ENCODE results near the gene FSTL4.
A peak's percentile ranks its signal among the peaks of the same experiment; 100 is the strongest.

Gene FSTL4

DNA sequence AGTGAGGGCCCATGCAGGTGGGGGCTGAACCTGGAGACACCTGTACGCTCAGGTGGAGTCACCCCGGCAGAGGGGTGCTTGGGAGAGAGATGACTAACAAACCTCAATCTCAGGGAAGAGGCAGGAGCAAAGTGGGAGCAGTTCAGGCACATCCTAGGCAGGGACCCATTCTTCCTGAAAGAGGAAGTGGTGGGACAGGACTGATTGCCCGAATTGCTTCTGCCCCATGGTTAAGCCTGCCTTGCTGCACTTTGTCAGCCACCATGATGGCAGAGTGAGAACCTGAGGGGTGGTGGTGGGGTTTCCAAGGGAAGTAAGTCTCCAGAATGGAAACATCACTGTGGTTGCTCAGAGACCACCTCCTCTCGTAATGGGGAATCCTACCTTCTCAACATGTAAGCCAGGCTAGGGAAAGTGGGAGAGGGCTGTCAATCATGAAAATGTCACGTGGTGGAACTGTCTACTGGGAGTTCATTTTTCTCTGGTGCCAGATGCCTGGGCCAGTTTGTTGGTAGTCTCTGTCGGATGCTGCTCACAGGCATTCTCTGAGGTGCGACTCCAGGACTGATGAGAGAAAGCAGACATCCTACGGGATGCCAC is 410.2 kb downstream of the FSTL4 start:
- no peak for DNase-seq

DNA sequence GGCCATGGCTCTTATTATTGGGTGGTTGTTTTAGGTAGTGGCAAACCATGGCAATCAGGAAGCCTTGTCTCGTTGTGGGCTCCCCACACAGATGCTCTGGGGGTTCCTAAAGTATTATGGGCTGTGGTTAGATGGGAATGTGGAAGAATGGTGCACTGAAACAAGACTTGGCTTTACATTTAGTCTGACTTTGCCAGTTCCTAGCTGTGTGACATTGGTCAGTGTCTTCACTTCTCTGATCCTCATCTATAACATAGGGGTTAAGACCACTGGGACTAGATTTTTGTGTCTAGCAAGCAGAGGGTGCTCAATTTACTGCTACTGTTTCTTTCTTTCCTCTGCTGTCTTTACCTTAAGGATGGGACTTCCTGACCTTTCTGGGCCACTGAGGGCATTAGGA is 411.0 kb downstream of the FSTL4 start:
- DNase-seq = no peak

DNA sequence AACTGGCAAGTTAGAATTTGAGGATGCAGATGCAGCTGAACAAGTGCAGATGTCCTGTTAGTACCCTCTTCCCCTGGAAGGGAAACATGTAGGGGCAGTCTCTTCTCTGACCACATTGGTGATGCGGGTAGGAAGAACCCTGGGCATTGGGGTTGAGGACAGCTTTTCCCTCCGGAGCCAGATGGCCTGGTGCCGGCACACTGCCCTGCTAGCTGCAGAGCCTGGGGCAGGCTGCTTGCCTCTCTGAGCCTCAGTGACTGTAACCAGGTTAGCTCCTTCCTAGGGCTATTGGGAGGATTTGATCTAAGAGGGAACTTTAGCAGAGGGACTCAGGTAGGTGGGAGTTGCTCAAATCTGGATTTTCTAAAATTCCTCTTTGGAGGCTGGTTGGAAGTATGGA is 412.1 kb downstream of the FSTL4 start:
- DNase-seq = no peak

DNA sequence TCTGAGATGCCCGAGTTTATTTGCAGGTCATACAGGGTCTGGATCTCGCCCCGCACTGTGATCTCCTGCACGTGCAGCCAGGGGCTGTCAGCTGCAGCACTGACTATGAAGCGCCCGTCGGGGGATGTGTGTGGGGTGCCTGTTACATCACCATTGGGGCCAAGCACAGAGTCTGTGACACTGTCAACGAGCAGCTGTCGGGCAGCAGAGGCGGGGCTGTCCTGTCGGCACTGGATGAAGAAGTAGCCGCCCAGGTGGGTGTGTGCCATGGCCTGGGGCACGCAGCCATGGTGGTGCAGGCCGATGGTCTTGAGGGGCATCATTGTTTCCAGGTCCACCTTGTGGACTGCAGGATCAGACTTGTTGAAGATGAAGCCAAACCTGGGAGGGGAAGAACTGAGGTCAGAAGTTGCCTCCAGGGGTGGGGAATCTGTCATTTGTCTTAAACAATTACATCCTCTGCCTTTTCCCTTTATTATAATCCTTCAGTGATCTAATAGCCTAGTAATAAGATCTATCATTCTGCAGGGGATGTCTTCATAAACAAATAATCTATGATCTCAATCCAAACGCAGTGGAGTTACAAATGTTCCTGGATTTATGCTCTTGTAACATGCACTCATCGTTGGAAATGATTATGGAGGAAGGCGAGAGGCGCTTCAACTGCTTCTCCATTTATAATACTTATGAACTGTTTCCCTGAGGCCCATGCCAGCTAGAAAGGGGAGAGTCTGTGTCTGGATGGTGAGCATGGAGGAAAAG is 412.7 kb downstream of the FSTL4 start:
- no peak for DNase-seq

DNA sequence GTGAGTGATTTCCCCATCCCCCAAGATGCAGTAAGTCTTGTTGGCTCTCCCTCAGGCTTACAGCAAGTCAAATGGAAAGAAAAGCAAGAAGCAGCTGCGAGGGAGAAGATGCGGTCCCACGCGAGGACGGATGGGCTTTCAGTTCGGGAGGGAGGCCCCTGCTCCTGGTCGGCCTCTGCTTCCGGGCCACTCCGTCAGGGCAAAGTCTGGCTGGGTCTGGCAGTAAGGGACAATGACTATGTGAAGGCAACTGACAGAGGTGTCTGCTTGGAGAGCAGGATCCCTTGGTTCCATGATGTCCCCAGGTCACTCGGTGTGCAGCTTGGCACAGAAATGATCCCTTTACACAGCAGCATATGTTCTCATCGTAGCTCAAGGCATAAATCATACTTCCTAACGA is 413.8 kb downstream of the FSTL4 start:
- no peak for DNase-seq

DNA sequence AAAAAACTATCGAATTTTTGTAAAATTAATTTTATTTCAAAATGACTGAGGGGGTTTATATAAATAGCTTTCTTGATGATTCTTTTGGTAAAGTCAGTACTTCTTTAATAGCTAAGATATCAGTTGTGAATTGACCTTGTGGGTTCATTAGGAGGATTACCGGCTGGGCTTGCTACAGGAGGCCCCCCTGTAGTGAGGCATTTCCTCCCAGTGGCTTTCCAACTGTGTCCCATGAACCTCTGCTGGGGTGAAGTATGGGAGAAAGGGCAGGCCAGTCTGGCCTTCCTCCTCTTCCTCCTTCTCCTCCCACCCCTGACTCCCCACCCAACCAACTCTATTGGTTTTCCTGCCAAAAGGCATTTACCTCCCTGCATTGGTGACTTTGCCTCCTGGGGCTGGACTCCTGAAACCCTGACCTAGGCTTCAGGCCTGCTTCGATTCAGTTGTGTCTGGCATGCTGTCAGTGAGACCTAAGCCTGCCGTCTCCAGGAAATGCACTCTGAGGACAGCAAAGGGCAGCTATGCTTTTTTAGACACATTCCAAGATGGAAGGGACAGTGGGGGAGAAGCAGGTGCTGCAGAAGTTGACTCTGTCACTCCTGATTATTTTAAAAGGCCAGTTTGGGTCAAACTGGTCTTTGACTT is 415.8 kb downstream of the FSTL4 start:
- no peak for DNase-seq

DNA sequence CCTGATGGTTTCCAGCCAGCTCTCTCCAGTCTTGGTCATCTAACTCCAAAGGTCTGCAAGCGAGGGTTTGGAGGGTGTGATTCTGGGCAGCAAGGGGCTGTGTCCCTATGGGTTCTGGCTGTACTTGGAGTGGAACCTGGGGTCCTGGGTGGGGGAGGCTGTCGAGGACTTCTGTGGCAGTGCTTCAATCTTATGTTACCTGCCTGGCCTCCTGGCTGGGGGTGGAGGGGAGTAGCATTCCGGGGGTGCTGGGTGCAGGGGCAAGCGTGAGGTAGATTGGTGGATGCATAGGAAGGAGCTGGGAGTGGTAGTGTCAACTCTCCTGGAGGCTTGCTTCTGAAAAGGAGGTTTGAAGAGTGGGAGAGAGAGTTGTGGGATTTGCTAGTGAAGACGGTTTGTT is 417.1 kb downstream of the FSTL4 start:
- DNase-seq = no peak

DNA sequence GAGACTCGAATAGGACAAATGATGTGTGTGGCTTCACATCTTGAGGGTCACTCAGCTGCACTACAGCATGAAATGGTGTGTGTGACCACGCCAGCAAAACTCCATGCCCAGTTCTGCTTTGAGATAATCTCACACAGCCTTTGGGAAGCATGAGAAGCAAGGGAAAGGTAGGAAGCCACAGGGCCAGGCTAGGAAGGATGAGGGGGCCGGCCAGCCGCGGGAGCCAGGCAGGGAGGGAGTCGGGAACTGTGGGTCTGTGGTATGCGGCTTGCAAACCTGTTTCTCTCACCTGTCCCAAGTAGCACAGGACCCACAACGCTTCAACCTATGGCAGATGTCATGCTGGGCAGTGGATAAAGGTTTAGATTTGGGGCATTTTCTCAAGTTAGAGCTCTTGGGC is 418.5 kb downstream of the FSTL4 start:
- no peak for DNase-seq

DNA sequence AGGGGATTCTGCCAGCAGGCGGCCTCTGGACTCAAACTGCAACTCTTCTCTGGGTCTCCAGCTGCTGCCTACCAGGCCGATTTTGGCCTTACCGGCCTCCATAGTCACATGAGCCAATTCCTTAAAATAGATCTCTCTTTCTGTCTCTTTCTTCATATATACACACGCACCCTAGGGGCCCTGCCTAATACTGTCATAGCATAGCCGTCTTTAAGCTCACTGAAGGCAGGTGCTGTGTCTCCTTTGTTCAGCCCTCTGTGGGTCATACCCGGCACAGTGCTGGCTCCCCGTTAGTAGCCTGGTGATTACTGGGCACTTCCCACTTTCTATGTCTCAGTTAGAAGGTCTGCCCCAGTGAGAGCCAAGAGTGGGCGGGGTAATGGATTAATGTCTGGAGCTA is 419.6 kb downstream of the FSTL4 start:
- no peak for DNase-seq

DNA sequence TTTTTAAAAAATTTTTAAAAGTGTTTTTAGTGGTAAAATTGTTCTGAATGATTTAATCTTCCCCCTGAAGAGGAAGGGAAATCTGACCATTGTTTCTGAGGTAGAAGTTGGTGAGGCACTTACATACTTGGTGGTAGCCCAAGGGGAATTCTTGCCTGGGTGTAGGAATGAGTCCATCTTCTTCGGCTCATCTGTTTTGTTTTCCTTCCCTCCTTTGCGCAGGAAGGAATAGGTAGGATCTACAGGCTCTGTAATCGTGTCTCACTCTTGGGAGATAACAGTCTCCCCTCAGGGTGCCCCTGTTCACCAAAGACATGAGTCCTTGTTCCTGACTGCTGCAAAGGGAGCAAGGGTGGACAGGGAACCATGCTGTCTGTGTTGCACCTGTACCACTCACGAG is 422.5 kb downstream of the FSTL4 start:
- DNase-seq = no peak

DNA sequence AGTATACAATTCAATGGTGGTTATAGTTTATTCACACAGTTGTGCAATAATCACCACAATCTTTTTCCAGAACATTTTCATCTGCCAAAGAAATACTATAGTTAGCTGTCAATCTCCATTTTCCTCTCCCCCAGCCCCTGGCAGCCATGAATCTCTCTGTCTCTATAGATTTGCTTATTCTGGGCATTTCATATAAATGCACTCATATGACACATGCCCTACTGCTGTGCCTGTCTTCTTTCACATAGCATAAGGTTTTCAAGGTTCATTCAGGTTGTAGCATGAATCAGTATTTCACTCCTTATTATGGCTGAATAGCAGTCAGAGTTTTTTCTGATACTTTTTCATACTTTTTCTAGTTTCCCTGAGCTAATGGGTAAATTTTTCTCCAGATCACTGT is 432.9 kb downstream of the FSTL4 start:
- DNase-seq = no peak

DNA sequence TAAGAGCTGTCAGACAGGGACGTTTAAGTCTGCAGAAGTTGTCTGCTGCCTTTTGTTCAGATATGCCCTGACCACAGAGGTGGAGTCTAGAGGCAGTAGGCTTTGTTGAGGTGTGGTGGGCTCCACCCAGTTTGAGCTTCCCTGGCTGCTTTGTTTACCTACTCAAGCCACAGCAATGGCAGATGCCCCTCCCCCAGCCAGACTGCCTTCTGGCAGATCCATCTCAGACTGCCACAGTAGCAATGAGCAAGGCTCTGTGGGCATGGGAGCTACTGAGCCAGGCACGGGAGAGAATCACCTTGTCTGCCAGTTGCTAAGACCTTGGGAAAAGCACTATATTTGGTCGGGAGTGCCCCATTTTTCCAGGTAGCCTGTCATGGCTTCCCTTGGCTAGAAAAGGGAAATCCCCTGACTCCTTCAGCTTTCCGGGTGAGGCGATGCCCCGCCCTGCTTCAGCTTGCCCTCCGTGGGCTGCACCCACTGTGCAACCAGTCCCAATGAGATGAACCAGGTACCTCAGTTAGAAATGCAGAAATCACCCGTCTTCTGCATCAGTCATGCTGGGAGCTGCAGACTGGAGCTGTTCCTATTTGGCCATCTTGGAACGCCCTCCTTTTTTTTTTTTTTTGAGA is 441.5 kb downstream of the FSTL4 start:
- peak; percentile 76 for DNase-seq

DNA sequence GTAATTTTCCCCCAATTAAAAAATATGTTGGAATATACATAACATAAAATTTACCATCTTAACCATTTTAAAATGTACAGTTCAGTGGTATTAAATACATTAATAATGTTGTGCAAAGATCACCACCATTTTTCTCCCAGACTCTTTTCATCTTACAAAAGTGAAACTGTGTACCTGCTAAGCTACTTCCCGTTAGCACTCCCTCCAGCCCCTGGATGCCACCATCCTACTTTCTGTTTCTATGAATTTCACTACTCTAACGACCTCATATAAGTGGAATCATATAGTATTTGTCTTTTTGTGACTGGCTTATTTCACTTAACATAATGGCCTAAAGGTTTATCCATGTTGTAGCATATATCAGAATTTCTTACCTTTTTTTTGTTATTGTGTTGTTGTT is 447.6 kb downstream of the FSTL4 start:
- DNase-seq = no peak

DNA sequence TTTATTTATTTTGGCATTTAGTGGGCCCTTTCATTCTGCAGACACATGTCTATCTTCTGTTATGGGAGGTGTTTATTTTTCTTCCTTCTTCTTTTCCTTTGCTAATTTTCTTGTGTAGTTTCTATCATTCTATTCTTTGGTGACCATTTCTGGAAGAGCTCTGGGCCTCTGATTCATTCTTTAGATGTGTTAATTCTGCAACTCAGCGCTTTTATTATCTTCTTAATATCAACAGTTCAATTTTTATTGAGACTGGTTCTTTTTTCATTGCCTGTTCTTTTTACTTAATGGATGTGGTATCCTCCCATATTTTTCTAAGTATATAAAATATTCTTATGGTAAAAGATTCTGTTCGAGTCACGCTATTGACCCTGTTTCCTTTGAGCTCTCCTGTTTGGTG is 448.5 kb downstream of the FSTL4 start:
- no peak for DNase-seq

DNA sequence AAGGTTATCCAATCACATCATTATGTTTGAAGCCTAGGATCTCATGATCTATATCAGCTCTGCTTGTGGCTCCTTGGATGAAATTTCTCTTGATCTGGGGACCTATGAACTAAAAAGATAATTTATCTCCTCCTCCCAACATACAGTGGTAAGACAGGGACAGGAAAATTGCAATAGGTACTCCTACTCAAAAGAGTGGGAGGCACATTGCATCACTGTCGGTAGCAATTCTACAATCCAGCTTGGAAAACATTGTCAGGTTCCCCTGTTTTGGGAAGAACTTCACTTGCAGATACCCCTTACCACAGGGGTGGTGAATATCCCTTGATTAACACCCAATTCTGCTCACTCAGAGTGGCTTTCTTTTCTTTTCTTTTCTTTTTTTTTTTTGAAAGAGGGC is 452.8 kb downstream of the FSTL4 start:
- no peak for DNase-seq

DNA sequence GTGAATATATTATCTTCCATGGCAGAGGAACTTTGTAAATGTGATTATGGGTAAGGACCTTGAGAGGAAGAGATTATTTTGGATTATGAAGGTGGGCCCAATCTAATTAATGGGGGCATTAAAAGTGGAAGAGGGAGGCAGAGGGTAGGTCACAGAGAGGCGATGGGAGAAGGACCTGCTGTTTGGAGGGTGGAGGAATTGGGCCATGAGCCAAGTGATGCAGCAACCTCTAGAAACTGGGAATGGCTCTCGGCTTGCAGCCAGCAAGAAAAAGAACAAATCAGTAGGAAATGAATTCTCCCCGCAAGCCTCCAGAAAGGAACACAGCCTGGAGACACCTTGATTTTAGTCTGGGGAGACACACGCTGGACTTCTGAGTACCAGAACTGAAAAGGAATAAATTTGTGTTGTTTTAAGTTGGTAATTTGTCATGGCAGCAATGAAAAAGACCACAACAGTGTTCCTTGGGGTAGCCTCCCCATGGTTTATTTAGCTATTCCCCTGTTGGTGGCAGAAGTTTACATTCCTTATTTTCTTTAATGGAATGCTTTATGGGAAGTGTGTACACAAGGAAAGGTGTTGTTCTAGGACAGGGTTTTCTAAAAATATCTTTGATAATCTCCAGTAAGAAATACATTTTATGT is 456.9 kb downstream of the FSTL4 start:
- DNase-seq = no peak

DNA sequence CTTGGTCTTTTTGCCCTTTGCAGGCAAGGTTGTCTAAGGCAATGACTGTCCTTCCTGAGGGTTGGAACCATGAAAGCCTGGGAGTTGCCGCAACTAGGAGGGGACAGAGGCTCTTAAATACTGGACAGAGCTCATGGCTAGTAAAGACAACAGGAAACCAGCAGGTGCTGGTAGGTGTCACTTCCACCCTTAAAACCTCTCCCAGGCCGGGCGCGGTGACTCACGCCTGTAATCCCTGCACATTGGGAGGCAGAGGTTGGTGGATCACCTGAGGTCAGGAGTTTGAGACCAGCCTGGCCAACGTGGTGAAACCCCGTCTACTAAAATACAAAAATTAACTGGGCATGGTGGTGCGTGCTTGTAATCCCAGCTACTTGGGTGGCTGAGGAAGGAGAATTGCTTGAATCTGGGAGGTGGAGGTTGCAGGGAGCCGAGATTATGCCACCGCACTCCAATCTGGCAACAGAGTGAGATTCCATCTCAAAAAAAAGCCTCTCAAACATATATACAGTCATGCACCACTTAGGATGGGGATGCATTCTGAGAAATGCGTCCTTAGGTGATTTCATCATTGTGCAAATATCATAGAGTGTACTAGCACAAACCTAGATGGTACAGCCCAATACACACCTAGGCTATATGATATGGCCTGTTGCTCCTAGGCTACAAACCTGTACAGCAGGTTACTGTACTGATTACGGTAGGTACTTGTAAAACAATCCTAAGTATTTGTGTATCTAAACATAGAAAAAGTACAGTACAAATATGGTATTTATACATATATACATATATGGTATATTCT is 457.9 kb downstream of the FSTL4 start:
- DNase-seq = no peak

DNA sequence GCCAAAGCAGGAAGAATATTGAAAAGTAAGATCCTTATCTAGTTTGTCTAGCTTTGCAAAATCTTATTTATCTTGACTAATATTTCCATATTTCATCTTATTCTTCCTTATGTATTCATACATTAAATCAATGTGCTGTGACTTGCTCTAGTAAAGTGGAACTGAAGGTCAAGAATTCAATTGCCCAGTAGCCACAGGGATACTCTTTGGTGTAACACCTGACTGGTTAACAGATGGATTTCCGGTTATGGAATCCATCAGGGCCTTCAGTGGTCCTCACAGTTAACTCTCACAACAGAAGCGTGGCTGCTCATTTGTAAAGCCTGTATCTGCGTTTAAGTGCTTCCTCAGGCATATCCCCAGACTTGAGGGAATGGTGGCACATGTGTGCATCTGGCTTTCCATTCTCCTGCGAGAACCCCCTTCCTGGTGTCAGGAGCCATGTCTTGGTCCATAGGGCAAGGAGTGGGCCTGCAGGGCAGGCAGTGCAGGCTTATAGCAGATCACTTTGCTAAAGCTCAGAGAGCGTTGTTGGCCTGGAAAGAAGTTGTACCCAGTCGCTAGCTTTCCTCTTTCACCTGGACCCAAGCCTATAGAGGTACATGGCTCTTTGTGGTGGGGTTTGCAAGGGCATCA is 461.3 kb downstream of the FSTL4 start:
- DNase-seq = no peak

DNA sequence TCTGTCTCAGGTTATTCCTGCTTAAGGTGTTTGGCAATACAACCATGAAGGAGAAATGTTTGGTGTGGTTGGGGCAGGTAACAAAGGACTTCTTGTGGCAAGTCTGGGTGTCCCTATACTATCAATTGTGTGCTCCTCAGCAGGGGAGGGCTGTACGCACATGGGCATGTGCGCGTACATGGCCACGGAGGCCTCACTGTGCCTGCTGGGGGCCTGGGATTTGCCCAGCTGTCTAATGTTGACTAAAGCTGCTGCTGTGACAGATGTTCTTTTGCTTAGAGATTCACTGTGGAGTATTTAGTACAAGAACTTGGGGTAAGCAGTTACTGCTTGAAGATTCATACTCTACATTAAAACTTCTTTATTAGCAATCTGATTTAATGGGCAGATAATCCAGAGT is 463.0 kb downstream of the FSTL4 start:
- no peak for DNase-seq

DNA sequence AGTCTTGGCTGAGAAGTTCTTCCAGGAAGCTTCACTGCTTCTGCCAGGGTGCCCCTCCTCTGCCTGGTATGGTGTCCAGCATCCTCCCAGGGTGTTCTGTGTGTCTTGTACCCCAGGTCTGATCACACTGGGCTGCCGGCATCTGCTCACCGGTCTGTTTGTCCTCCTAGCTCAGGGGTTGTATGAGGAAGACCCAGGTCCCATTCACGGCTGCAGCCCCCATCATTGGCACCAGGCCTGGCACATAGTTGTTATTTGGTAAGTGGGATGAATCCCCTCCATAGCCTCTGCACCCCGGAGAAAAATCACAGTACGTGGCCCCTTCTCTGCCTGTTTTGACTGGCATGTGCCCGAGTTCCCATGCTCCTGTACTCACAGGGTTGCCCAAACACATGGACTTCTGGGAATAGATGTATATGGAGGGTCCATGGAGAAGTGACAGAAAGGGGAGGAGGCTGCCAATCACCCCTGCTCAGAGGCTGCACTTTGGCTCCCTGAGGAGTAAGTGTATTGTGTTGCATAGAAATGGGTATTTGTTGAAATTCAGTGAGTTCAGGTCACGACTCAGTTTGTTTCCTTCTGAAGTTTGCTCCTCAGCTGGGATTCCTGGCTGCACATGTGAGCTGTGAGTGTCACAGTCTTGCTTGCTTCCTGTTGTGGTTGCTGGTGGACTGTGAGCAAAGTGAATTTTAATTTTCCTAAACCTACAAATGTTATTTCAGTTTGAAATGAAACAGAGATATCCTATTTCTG is 464.4 kb downstream of the FSTL4 start:
- DNase-seq = no peak

DNA sequence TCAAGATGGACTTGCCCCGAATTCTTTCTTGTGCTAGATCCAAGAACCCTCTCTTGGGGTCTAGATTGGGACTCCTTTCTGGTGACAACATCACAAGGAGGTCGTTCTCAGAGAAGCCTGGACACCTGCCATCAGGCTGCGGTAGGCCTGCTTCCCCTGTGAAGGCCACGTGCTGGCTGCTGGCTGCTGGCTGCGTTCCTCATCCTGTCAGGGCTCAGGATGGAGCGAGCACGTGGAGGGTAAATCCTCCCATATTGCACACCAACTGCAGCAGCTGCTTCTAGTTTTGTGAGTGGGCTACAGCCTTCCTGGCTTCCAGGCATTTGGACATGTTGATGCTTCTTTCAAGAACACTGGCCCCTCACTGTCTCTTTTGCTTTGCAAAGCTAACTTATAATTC is 464.9 kb downstream of the FSTL4 start:
- no peak for DNase-seq

All from activated effector memory CD4-positive, alpha-beta T cell treated with Interleukin-2 at 50 U/mL for 16 hours (primary cell).